Neural cell (in vitro differentiated cells): Measurements from ENCODE around the gene MAML2.

ENCODE experiments used
- CTCF ChIP-seq: fragments of 450-650 bp; IDR thresholded peaks from 2 replicates; pipeline ENCODE4 v1.5.1; 2014; ENCODE audit warnings: antibody characterized with exemption, mild to moderate bottlenecking, moderate library complexity; ENCODE audit not compliant: poor library complexity, severe bottlenecking
- EP300 ChIP-seq: fragments of 450-650 bp; conservative IDR thresholded peaks from 2 replicates; pipeline ENCODE4 v1.6.1; 2014; ENCODE audit warnings: antibody characterized with exemption, mild to moderate bottlenecking, moderate library complexity; ENCODE audit not compliant: poor library complexity, severe bottlenecking
- EZH2 ChIP-seq: fragments of 200-600, 300-800 bp; shearing (Covaris generic), sonication (generic); IDR thresholded peaks from 2 replicates; pipeline ENCODE4 v1.6.1; 2014; ENCODE audit warnings: antibody characterized with exemption, low read length, borderline replicate concordance, mild to moderate bottlenecking; ENCODE audit not compliant: insufficient read depth, poor library complexity, severe bottlenecking
- MXI1 ChIP-seq: fragments of 450-650 bp; conservative IDR thresholded peaks from 2 replicates; pipeline ENCODE4 v1.6.1; 2014; ENCODE audit warnings: antibody characterized with exemption, mild to moderate bottlenecking; ENCODE audit not compliant: poor library complexity, severe bottlenecking
- POLR2AphosphoS5 ChIP-seq: IDR thresholded peaks from 2 replicates; pipeline ENCODE4 v1.6.1; 2012
- SMC3 ChIP-seq: fragments of 450-650 bp; conservative IDR thresholded peaks from 2 replicates; pipeline ENCODE4 v1.6.1; 2014; ENCODE audit warnings: antibody characterized with exemption, mild to moderate bottlenecking, moderate library complexity; ENCODE audit not compliant: poor library complexity
- TAF1 ChIP-seq: IDR thresholded peaks from 2 replicates; pipeline ENCODE4 v1.6.1; 2012; ENCODE audit warnings: low read depth
- TF ChIP-seq, protein P1 (sequence below): IDR thresholded peaks from 2 replicates; pipeline ENCODE4 v1.6.1; 2012; ENCODE audit warnings: borderline replicate concordance

DNA sequence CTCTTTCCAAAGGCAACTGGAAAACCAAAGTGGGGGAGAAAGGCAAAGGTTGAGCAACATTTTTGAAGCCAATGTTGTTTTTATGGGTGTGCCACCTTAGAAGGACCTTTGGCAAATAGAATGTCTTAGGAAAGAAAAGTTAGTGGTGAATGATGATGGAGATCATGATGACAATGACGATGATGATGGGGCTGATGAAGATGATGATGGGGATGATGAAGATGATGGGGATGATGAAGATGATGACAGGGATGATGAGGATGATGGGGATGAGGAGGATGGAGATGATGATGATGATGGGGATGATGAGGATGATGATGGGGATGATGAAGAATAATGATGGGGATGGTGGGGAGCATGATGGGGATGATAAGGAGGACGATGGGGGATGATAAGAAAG is 340.7 kb downstream of the MAML2 start:
- TF ChIP-seq POLR2AphosphoS5 (no peak), CTCF (no peak), EZH2 (no peak), EP300 (no peak), TAF1 (no peak), SMC3 (no peak), MXI1 (no peak)
- TF ChIP-seq, protein P1, sequence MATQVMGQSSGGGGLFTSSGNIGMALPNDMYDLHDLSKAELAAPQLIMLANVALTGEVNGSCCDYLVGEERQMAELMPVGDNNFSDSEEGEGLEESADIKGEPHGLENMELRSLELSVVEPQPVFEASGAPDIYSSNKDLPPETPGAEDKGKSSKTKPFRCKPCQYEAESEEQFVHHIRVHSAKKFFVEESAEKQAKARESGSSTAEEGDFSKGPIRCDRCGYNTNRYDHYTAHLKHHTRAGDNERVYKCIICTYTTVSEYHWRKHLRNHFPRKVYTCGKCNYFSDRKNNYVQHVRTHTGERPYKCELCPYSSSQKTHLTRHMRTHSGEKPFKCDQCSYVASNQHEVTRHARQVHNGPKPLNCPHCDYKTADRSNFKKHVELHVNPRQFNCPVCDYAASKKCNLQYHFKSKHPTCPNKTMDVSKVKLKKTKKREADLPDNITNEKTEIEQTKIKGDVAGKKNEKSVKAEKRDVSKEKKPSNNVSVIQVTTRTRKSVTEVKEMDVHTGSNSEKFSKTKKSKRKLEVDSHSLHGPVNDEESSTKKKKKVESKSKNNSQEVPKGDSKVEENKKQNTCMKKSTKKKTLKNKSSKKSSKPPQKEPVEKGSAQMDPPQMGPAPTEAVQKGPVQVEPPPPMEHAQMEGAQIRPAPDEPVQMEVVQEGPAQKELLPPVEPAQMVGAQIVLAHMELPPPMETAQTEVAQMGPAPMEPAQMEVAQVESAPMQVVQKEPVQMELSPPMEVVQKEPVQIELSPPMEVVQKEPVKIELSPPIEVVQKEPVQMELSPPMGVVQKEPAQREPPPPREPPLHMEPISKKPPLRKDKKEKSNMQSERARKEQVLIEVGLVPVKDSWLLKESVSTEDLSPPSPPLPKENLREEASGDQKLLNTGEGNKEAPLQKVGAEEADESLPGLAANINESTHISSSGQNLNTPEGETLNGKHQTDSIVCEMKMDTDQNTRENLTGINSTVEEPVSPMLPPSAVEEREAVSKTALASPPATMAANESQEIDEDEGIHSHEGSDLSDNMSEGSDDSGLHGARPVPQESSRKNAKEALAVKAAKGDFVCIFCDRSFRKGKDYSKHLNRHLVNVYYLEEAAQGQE: no peak
